ENCODE results near the gene SCUBE1. TPM values are rescaled to one million over a fixed set of nuclear protein-coding genes. Genes with fewer than 3 reads are reported as not detected.

Gene SCUBE1
- total and polyA plus RNA-seq, 2 of the 4 experiments (the other 2 are of a cell fraction) = not detected

DNA sequence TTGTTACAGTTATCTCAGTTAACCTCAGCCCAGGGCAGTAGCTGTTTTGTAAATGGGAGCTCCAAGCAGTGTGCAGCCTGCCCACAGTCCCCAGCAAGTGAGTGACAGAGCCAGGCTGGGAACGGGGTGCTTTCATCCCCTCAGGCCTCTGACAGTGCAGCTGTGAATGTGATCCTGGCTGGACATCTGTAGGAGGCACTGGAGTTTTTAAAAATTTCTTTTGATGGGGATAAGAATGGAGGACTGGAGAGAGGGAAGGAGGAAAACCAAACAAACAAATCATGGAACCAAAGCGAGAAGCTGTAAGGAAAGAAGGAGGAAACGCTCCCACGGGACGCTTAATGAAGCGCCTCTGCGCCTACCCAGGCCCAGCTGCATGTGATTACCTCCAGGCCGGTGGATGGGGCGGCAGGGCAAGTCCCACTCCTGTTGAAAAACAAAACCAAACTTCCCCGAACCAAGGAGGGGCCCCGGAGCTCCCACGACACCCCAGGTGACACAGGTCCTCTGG lies 40.6 kb downstream of the SCUBE1 start:
- no peak overlapping the region for H2AK5ac ChIP-seq (ENCODE audit: low read depth, low read length)
- intact Hi-C loops (cut with micrococcal nuclease) (no loop called here), dilution Hi-C loops (cut with HindIII; ENCODE audit: low sequenced_read_pairs, unreplicated experiment) (no loop called here)

More for the DNA sequence above, 40.6 kb downstream of the SCUBE1 start:
- no peak overlapping the region for H2BK5ac ChIP-seq (ENCODE audit: low read depth, low read length, poor library complexity, severe bottlenecking)
- H3K9ac ChIP-seq (ENCODE audit: low read depth, low read length) = no peak overlapping the region
- H3K4me3 ChIP-seq (ENCODE audit: insufficient read depth, low read depth, low read length) = no peak overlapping the region
- no peak overlapping the region for H3K4ac ChIP-seq (ENCODE audit: low read depth, low read length)
- H3K36me3 ChIP-seq (ENCODE audit: control insufficient read depth, insufficient read depth, low read length) = no peaks in the 10 kb centered on the region
- ChIA-PET POLR2A (ENCODE audit: unreplicated experiment) (no interaction called here), CTCF (no interaction called here)
- H3K27ac ChIP-seq (ENCODE audit: insufficient read depth, low read length) = no peak overlapping the region
- H2BK15ac ChIP-seq (ENCODE audit: low read depth, low read length) = no peak overlapping the region
- WGBS, 2 experiments (ENCODE audit: extremely low coverage in 2 of 2, insufficient read length in 1 of 2) = 31% methylated on average over 3 of the region's 12 CpGs; no CpG with 5 or more reads in 1 of the 2 experiments
- H2BK20ac ChIP-seq (ENCODE audit: low read depth, low read length) = no peak overlapping the region
- no TSS peak for BruUV-seq (replicated peaks)
- H4K8ac ChIP-seq (ENCODE audit: low read depth in 2 of 2, low read length in 2 of 2) = no peak overlapping the region
- no peak overlapping the region for H3K18ac ChIP-seq (ENCODE audit: low read depth, low read length)
- no peak overlapping the region for H2AK9ac ChIP-seq (replicated peaks; ENCODE audit: low read depth, low read length, poor library complexity)
- in situ Hi-C loops (cut with MboI; ENCODE audit: low sequenced_read_pairs) = no loop called here
- peaks cover 37% of the 10 kb centered on the region for H3K27me3 ChIP-seq (ENCODE audit: control insufficient read depth, insufficient read depth, low read length)
- H3K56ac ChIP-seq (ENCODE audit: extremely low read depth, insufficient read depth, low read length) = no peak overlapping the region
- no peaks in the 10 kb centered on the region for H3K9me3 ChIP-seq (ENCODE audit: control insufficient read depth, insufficient read depth, low read length)
- no peak overlapping the region for H4K91ac ChIP-seq (ENCODE audit: insufficient read depth, low read depth, low read length)
- no peak overlapping the region for H3K4me2 ChIP-seq (ENCODE audit: low read depth, low read length)
- no peak overlapping the region for H4K5ac ChIP-seq (ENCODE audit: low read depth, low read length)
- TF ChIP-seq SMC3 (IDR thresholded peaks at IDR 0.05; ENCODE audit: low read depth, low read length) = no peak
- TF ChIP-seq, protein P1, sequence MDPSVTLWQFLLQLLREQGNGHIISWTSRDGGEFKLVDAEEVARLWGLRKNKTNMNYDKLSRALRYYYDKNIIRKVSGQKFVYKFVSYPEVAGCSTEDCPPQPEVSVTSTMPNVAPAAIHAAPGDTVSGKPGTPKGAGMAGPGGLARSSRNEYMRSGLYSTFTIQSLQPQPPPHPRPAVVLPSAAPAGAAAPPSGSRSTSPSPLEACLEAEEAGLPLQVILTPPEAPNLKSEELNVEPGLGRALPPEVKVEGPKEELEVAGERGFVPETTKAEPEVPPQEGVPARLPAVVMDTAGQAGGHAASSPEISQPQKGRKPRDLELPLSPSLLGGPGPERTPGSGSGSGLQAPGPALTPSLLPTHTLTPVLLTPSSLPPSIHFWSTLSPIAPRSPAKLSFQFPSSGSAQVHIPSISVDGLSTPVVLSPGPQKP (IDR thresholded peaks at IDR 0.05; ENCODE audit: borderline replicate concordance, low read depth, low read length) = no peak
- TF ChIP-seq, protein P2, sequence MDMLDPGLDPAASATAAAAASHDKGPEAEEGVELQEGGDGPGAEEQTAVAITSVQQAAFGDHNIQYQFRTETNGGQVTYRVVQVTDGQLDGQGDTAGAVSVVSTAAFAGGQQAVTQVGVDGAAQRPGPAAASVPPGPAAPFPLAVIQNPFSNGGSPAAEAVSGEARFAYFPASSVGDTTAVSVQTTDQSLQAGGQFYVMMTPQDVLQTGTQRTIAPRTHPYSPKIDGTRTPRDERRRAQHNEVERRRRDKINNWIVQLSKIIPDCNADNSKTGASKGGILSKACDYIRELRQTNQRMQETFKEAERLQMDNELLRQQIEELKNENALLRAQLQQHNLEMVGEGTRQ (IDR thresholded peaks at IDR 0.05; ENCODE audit: low read depth, low read length) = no peak
- no peak for TF ChIP-seq POLR2A (IDR thresholded peaks at IDR 0.05; ENCODE audit: low read depth, low read length)
- no peak for TF ChIP-seq RCOR1 (IDR thresholded peaks at IDR 0.05; ENCODE audit: insufficient replicate concordance, low read length)
- no peak for TF ChIP-seq BHLHE40 (IDR thresholded peaks at IDR 0.05; ENCODE audit: low read depth, low read length)
- TF ChIP-seq, protein P3, sequence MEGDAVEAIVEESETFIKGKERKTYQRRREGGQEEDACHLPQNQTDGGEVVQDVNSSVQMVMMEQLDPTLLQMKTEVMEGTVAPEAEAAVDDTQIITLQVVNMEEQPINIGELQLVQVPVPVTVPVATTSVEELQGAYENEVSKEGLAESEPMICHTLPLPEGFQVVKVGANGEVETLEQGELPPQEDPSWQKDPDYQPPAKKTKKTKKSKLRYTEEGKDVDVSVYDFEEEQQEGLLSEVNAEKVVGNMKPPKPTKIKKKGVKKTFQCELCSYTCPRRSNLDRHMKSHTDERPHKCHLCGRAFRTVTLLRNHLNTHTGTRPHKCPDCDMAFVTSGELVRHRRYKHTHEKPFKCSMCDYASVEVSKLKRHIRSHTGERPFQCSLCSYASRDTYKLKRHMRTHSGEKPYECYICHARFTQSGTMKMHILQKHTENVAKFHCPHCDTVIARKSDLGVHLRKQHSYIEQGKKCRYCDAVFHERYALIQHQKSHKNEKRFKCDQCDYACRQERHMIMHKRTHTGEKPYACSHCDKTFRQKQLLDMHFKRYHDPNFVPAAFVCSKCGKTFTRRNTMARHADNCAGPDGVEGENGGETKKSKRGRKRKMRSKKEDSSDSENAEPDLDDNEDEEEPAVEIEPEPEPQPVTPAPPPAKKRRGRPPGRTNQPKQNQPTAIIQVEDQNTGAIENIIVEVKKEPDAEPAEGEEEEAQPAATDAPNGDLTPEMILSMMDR (conservative IDR thresholded peaks at IDR 0.05; ENCODE audit: low read depth, low read length) = no peak
- no peak for TF ChIP-seq MXI1 (IDR thresholded peaks at IDR 0.05; ENCODE audit: borderline replicate concordance, low read depth, low read length)
- TF ChIP-seq NFE2L2 (IDR thresholded peaks at IDR 0.05; ENCODE audit: low read depth, low read length) = no peak
- no peak for TF ChIP-seq RAD21 (IDR thresholded peaks at IDR 0.05; ENCODE audit: low read length)
- TF ChIP-seq MAZ (IDR thresholded peaks at IDR 0.05; ENCODE audit: borderline replicate concordance, low read depth, low read length) = no peak
- TF ChIP-seq RFX5 (IDR thresholded peaks at IDR 0.05; ENCODE audit: low read depth, low read length) = no peak
- TF ChIP-seq FOS (IDR thresholded peaks at IDR 0.05; ENCODE audit: low read depth, low read length) = no peak
- TF ChIP-seq CEBPB (IDR thresholded peaks at IDR 0.05; ENCODE audit: low read depth, low read length) = no peak
- no peak for TF ChIP-seq CHD1 (IDR thresholded peaks at IDR 0.05; ENCODE audit: low read depth, low read length)
- TF ChIP-seq MAFK (IDR thresholded peaks at IDR 0.05; ENCODE audit: low read depth, low read length) = no peak
- no peak overlapping the region for H3K23ac ChIP-seq (ENCODE audit: low read depth, low read length)
- H2BK120ac ChIP-seq (ENCODE audit: low read depth, low read length) = no peak overlapping the region
- no peak overlapping the region for H3K14ac ChIP-seq (replicated peaks; ENCODE audit: low read depth, low read length)
- ATAC-seq (ENCODE audit: low read depth) (no peak), DNase-seq (no peak)
- H3K9me1 ChIP-seq (ENCODE audit: insufficient read depth, low read length) = no peaks in the 10 kb centered on the region
- no peak overlapping the region for H2AFZ ChIP-seq (replicated peaks; ENCODE audit: low read length, poor library complexity)
- H3K4me1 ChIP-seq (ENCODE audit: control insufficient read depth, insufficient read depth, low read length) = no peaks in the 10 kb centered on the region; the same call in 1 of the 2 replicates
- no peaks in the 10 kb centered on the region for H4K20me1 ChIP-seq (ENCODE audit: insufficient read depth, low read length)
- no peaks in the 10 kb centered on the region for H3K79me1 ChIP-seq (ENCODE audit: low read depth in 1 of 2, low read length in 2 of 2)

All from IMR-90 (cell line).